Panc1 (cell line): ENCODE measurements around the gene CCDC158. TPM values are rescaled to one million over a fixed set of nuclear protein-coding genes. Genes with fewer than 3 reads are reported as not detected.

Experiments
- ATAC-seq: fragments of 200-7000 bp; cut with Tn5 transposase; 2 replicates; pipeline ENCODE4 v1.9.1; 2020; ENCODE audit warnings: mild to moderate bottlenecking, moderate library complexity
- BruUV-seq: library from RNA; stranded (reverse); fragments of 400-500 nt; replicated peaks from 2 replicates; lab custom pipeline; 2021; lab: Mats Ljungman, UMichigan
- CTCF ChIA-PET: fragments of 300-600 bp; sonication (Branson Sonifier 250); formaldehyde crosslinking; loops from one replicate; lab custom pipeline; 2022; ENCODE audit warnings: antibody characterized with exemption; lab: Charles Lee
- POLR2A ChIA-PET: fragments of 300-600 bp; sonication (Branson Sonifier 250); formaldehyde crosslinking; loops from one replicate; lab custom pipeline; 2022; ENCODE audit warnings: antibody characterized with exemption; lab: Charles Lee
- DNase-seq: peaks from one replicate; pipeline ENCODE4 v3.0.0-alpha.2; 2010; ENCODE audit warnings: low read depth, low spot score
- H3K27ac ChIP-seq: 2 replicates; pipeline ENCODE4 v1.5.1; 2011; ENCODE audit warnings: mild to moderate bottlenecking, low read length, inconsistent platforms
- H3K27me3 ChIP-seq: fragments of 200-500 bp; sonication (Bioruptor generic); 2 replicates; pipeline ENCODE4 v1.6.0; 2014; ENCODE audit warnings: low read length, inconsistent platforms; ENCODE audit not compliant: control insufficient read depth, insufficient read depth
- H3K36me3 ChIP-seq: fragments of 200-500 bp; sonication (Bioruptor generic); 2 replicates; pipeline ENCODE4 v1.5.1; 2014; ENCODE audit warnings: inconsistent platforms, mild to moderate bottlenecking, low read length, moderate library complexity; ENCODE audit not compliant: control insufficient read depth, insufficient read depth
- H3K4me1 ChIP-seq: 2 replicates; pipeline ENCODE4 v1.5.1; 2011; ENCODE audit warnings: inconsistent platforms, mild to moderate bottlenecking, low read length, moderate library complexity; ENCODE audit not compliant: control insufficient read depth, insufficient read depth
- H3K4me3 ChIP-seq, 2 experiments: 2 replicates each; pipeline ENCODE4 v1.5.1; 2011 to 2012; ENCODE audit warnings: low read depth in 2 of 2, low read length in 2 of 2, mild to moderate bottlenecking in 2 of 2, inconsistent platforms in 1 of 2, moderate library complexity in 1 of 2
- H3K9me3 ChIP-seq: fragments of 200-500 bp; sonication (Bioruptor generic); 2 replicates; pipeline ENCODE4 v1.5.1; 2014; ENCODE audit warnings: low read depth, mild to moderate bottlenecking, inconsistent platforms, low read length, moderate library complexity; ENCODE audit not compliant: control insufficient read depth, insufficient read depth
- POLR2AphosphoS5 ChIP-seq: IDR thresholded peaks from 2 replicates; pipeline ENCODE4 v1.6.1; 2012; ENCODE audit warnings: mild to moderate bottlenecking, low read depth, low read length, moderate library complexity
- SIN3A ChIP-seq: IDR thresholded peaks from 2 replicates; pipeline ENCODE4 v1.6.1; 2012; ENCODE audit warnings: low read depth, mild to moderate bottlenecking, low read length, moderate library complexity, borderline replicate concordance; ENCODE audit not compliant: insufficient read depth
- TCF7L2 ChIP-seq: IDR thresholded peaks from 2 replicates; pipeline ENCODE4 v1.6.1; 2011; ENCODE audit warnings: mild to moderate bottlenecking, low read depth, low read length, inconsistent platforms
- in situ Hi-C: cut with HindIII; loops from 2 replicates; pipeline ENCODE4 v1.10.0; 2016; ENCODE audit warnings: low sequenced_read_pairs, low pct_unique_long_range_greater_than_20kb
- intact Hi-C: fragments of 100-400 bp; cut with micrococcal nuclease; formaldehyde crosslinking; loops from one replicate; pipeline ENCODE4 v1.10.0; 2022; ENCODE audit not compliant: unreplicated experiment
- total RNA-seq: library from RNA; stranded (reverse); gene quantifications from one replicate; pipeline ENCODE4 v1.2.1, GENCODE V29; 2021; ENCODE audit not compliant: unreplicated experiment
- TF ChIP-seq, protein P1 (sequence below), 2 experiments: IDR thresholded peaks; 2 replicates each; pipeline ENCODE4 v1.6.1; 2011 to 2012; ENCODE audit warnings: low read depth in 2 of 2, control low read depth in 1 of 2, low read length in 1 of 2, mild to moderate bottlenecking in 1 of 2, moderate library complexity in 1 of 2; ENCODE audit not compliant: insufficient read depth in 1 of 2
- TF ChIP-seq, protein P2 (sequence below): fragments of 450-650 bp; IDR thresholded peaks from 2 replicates; pipeline ENCODE4 v1.5.1; 2017; ENCODE audit warnings: mild to moderate bottlenecking

CCDC158 gene
- total RNA-seq, 1 experiment from 2014 or later = 0.28 TPM

GRCh38 chr4:76342803-76343202 lies 78.1 kb downstream of the CCDC158 start:
- H3K27ac ChIP-seq = no peak overlapping the region
- TF ChIP-seq SIN3A (no peak), TCF7L2 (no peak), POLR2AphosphoS5 (no peak)
- TF ChIP-seq, protein P1, sequence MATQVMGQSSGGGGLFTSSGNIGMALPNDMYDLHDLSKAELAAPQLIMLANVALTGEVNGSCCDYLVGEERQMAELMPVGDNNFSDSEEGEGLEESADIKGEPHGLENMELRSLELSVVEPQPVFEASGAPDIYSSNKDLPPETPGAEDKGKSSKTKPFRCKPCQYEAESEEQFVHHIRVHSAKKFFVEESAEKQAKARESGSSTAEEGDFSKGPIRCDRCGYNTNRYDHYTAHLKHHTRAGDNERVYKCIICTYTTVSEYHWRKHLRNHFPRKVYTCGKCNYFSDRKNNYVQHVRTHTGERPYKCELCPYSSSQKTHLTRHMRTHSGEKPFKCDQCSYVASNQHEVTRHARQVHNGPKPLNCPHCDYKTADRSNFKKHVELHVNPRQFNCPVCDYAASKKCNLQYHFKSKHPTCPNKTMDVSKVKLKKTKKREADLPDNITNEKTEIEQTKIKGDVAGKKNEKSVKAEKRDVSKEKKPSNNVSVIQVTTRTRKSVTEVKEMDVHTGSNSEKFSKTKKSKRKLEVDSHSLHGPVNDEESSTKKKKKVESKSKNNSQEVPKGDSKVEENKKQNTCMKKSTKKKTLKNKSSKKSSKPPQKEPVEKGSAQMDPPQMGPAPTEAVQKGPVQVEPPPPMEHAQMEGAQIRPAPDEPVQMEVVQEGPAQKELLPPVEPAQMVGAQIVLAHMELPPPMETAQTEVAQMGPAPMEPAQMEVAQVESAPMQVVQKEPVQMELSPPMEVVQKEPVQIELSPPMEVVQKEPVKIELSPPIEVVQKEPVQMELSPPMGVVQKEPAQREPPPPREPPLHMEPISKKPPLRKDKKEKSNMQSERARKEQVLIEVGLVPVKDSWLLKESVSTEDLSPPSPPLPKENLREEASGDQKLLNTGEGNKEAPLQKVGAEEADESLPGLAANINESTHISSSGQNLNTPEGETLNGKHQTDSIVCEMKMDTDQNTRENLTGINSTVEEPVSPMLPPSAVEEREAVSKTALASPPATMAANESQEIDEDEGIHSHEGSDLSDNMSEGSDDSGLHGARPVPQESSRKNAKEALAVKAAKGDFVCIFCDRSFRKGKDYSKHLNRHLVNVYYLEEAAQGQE (IDR thresholded peaks at IDR 0.05; ENCODE audit: insufficient read depth in 1 of 2, low read depth in 2 of 2, low read length in 1 of 2) = no peak
- TF ChIP-seq, protein P2, sequence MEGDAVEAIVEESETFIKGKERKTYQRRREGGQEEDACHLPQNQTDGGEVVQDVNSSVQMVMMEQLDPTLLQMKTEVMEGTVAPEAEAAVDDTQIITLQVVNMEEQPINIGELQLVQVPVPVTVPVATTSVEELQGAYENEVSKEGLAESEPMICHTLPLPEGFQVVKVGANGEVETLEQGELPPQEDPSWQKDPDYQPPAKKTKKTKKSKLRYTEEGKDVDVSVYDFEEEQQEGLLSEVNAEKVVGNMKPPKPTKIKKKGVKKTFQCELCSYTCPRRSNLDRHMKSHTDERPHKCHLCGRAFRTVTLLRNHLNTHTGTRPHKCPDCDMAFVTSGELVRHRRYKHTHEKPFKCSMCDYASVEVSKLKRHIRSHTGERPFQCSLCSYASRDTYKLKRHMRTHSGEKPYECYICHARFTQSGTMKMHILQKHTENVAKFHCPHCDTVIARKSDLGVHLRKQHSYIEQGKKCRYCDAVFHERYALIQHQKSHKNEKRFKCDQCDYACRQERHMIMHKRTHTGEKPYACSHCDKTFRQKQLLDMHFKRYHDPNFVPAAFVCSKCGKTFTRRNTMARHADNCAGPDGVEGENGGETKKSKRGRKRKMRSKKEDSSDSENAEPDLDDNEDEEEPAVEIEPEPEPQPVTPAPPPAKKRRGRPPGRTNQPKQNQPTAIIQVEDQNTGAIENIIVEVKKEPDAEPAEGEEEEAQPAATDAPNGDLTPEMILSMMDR = no peak
- no TSS peak for BruUV-seq
- POLR2A ChIA-PET = no interaction called here
- H3K4me3 ChIP-seq = no peak overlapping the region
- H3K36me3 ChIP-seq = no peaks in the 10 kb centered on the region
- H3K9me3 ChIP-seq = no peaks in the 10 kb centered on the region
- in situ Hi-C loops = no loop called here
- intact Hi-C loops = no loop called here
- ATAC-seq = no peak
- H3K27me3 ChIP-seq = no peaks in the 10 kb centered on the region
- no peaks in the 10 kb centered on the region for H3K4me1 ChIP-seq
- CTCF ChIA-PET = no interaction called here
- no peak for DNase-seq

- no TSS peak for BruUV-seq
- ChIA-PET POLR2A (no interaction called here), CTCF (no interaction called here)
- intact Hi-C loops (no loop called here), in situ Hi-C loops (no loop called here)
- Histone ChIP-seq H3K27ac (no peak overlapping the region), H3K36me3 (no peaks in the 10 kb centered on the region), H3K4me3 (no peak overlapping the region), H3K4me1 (no peaks in the 10 kb centered on the region), H3K27me3 (no peaks in the 10 kb centered on the region), H3K9me3 (no peaks in the 10 kb centered on the region)
- ATAC-seq = no peak
- no peak for DNase-seq
- TF ChIP-seq, protein P1 (IDR thresholded peaks at IDR 0.05; ENCODE audit: insufficient read depth in 1 of 2, low read depth in 2 of 2, low read length in 1 of 2) = no peak
- no peak for TF ChIP-seq TCF7L2
- no peak for TF ChIP-seq POLR2AphosphoS5
- TF ChIP-seq, protein P2 = no peak
- no peak for TF ChIP-seq SIN3A
Observed at GRCh38 chr4:76342191-76342590, 78.8 kb downstream of the CCDC158 start.
